Tibial nerve (tissue), 4 donors: ENCODE measurements around the gene ATP11A. TPM values are rescaled to one million over a fixed set of nuclear protein-coding genes. Genes with fewer than 3 reads are reported as not detected.
A peak's percentile ranks its signal among the peaks of the same experiment; 100 is the strongest.

Experiments used
- DNase-seq, 2 donors: peaks; one replicate each; pipeline ENCODE4 v3.0.0-alpha.2; 2019; ENCODE audit warnings: low spot score in 2 of 2
- H3K27ac ChIP-seq, 4 donors: fragments of 200-600 bp; sonication (generic) in 3 of 4; one replicate each; pipeline ENCODE4 v1.5.1; 2017 to 2019; ENCODE audit warnings: mild to moderate bottlenecking in 1 of 4
- H3K27me3 ChIP-seq, 2 donors: fragments of 200-600 bp; sonication (generic) in 1 of 2; one replicate each; pipeline versions ENCODE4 v1.5.1 to v1.6.0; 2017 to 2019
- H3K36me3 ChIP-seq, 3 donors: fragments of 200-600 bp; sonication (generic); one replicate each; pipeline ENCODE4 v1.5.1; 2018 to 2019
- H3K4me1 ChIP-seq, 4 donors: fragments of 200-600 bp; sonication (generic) in 3 of 4; one replicate each; pipeline ENCODE4 v1.5.1; 2017 to 2019
- H3K4me3 ChIP-seq, 4 donors: fragments of 200-600 bp; sonication (generic) in 3 of 4; one replicate each; pipeline ENCODE4 v1.5.1; 2017 to 2019; ENCODE audit warnings: mild to moderate bottlenecking in 1 of 4, moderate library complexity in 1 of 4
- H3K9me3 ChIP-seq, 4 donors: fragments of 200-600 bp; sonication (generic) in 3 of 4; one replicate each; pipeline ENCODE4 v1.5.1; 2017 to 2019
- CTCF ChIP-seq, 5 experiments: fragments of 200-600 bp in 3 of 5; fragments of 450-650 bp in 2 of 5; sonication (generic) in 3 of 5; IDR thresholded peaks; one replicate each; pipeline ENCODE4 v1.5.1; 2016 to 2019; ENCODE audit warnings: antibody characterized with exemption in 5 of 5, mild to moderate bottlenecking in 3 of 5, moderate library complexity in 2 of 5
- EP300 ChIP-seq, 2 donors: sonication (generic); formaldehyde crosslinking; IDR thresholded peaks; one replicate each; pipeline ENCODE4 v1.6.1; 2017; ENCODE audit warnings: antibody characterized with exemption in 2 of 2, mild to moderate bottlenecking in 1 of 2
- POLR2A ChIP-seq, 2 donors: fragments of 450-650 bp; IDR thresholded peaks; one replicate each; pipeline ENCODE4 v1.6.1; 2017; ENCODE audit warnings: antibody characterized with exemption in 2 of 2, mild to moderate bottlenecking in 2 of 2, moderate library complexity in 2 of 2
- WGBS, 2 donors: methylation state at CpG; one replicate each; pipeline ENCODE4 v1.1.5; 2018; 5-methylcytosine and 5-hydroxymethylcytosine counted together
- total RNA-seq, 4 donors: library from RNA; depleted of rRNA; stranded (reverse); fragments of >200 nt; gene quantifications; one replicate each; pipeline ENCODE4 v1.1.0, GENCODE V29; 2016

Gene ATP11A
- total RNA-seq, 4 donors from 2014 or later, result 24.7 to 61.5 (median 35.0) TPM

- Histone ChIP-seq H3K9me3 (no peaks in the 10 kb centered on the region), H3K4me1 (peaks cover 0 to 14% (median 0%) of the 10 kb centered on the region in 4 donors), H3K36me3 (peaks cover 0 to 18% (median 0%) of the 10 kb centered on the region in 3 donors), H3K4me3 (no peak overlapping the region), H3K27ac (no peak overlapping the region), H3K27me3 (no peaks in the 10 kb centered on the region)
- TF ChIP-seq EP300 (IDR thresholded peaks at IDR 0.05), result no peak
- no peak for TF ChIP-seq POLR2A (IDR thresholded peaks at IDR 0.05)
- TF ChIP-seq CTCF (IDR thresholded peaks at IDR 0.05), result no peak
- WGBS, 2 donors, result 91 to 94% methylated on average over 28 to 32 of the region's 32 CpGs
- no peak for DNase-seq
These were observed 10.6 kb downstream of the ATP11A start for GRCh38 chr13:112700291-112701060.

GRCh38 chr13:112702341-112702985, 12.6 kb downstream of the ATP11A start:
- 85 to 86% methylated on average over 32 of the region's 32 CpGs for WGBS, 2 donors
- no peaks in the 10 kb centered on the region for H3K27me3 ChIP-seq
- TF ChIP-seq POLR2A (IDR thresholded peaks at IDR 0.05) (no peak), EP300 (IDR thresholded peaks at IDR 0.05) (no peak), CTCF (IDR thresholded peaks at IDR 0.05) (no peak)
- peaks cover 0 to 7% (median 0%) of the 10 kb centered on the region in 3 donors for H3K36me3 ChIP-seq
- H3K4me3 ChIP-seq, result no peak overlapping the region
- DNase-seq, result no peak
- H3K27ac ChIP-seq, result no peak overlapping the region
- peaks cover 0 to 11% (median 0%) of the 10 kb centered on the region in 4 donors for H3K4me1 ChIP-seq
- no peaks in the 10 kb centered on the region for H3K9me3 ChIP-seq

GRCh38 chr13:112702986-112703379, 13.1 kb downstream of the ATP11A start:
- no peak overlapping the region for H3K4me3 ChIP-seq
- H3K27ac ChIP-seq, result no peak overlapping the region
- no peaks in the 10 kb centered on the region for H3K27me3 ChIP-seq
- H3K4me1 ChIP-seq, result peaks cover 0 to 6% (median 0%) of the 10 kb centered on the region in 4 donors
- peaks cover 0 to 7% (median 0%) of the 10 kb centered on the region in 3 donors for H3K36me3 ChIP-seq
- H3K9me3 ChIP-seq, result no peaks in the 10 kb centered on the region
- no peak for DNase-seq
- no peak for TF ChIP-seq EP300 (IDR thresholded peaks at IDR 0.05)
- TF ChIP-seq CTCF (IDR thresholded peaks at IDR 0.05), result no peak
- TF ChIP-seq POLR2A (IDR thresholded peaks at IDR 0.05), result no peak
- 78 to 86% methylated on average over 6 of the region's 6 CpGs for WGBS, 2 donors

- H3K9me3 ChIP-seq, result no peaks in the 10 kb centered on the region
- peaks cover 0 to 7% (median 0%) of the 10 kb centered on the region in 3 donors for H3K36me3 ChIP-seq
- no peaks in the 10 kb centered on the region for H3K27me3 ChIP-seq
- H3K4me1 ChIP-seq, result no peaks in the 10 kb centered on the region
- WGBS, 2 donors, result 87 to 94% methylated on average over 21 to 22 of the region's 22 CpGs
- DNase-seq, result no peak
- TF ChIP-seq CTCF (IDR thresholded peaks at IDR 0.05), result no peak
- TF ChIP-seq EP300 (IDR thresholded peaks at IDR 0.05), result no peak
- TF ChIP-seq POLR2A (IDR thresholded peaks at IDR 0.05), result no peak
- peak overlapping the region in 1 of 4 donors; percentile 38 for H3K27ac ChIP-seq
- no peak overlapping the region for H3K4me3 ChIP-seq
These were observed 13.8 kb downstream of the ATP11A start for GRCh38 chr13:112703449-112704284.
